SU-DHL-6 (cell line): ENCODE results near the gene CFAP99.

ENCODE experiments used
- H2AFZ ChIP-seq: fragments of 200-600 bp; sonication (generic); 2 replicates; pipeline ENCODE4 v1.6.1; 2014; ENCODE audit warnings: low read depth, mild to moderate bottlenecking, moderate library complexity, mixed read lengths, antibody characterized with exemption, low read length; ENCODE audit not compliant: severe bottlenecking
- H3F3A ChIP-seq: fragments of 200-600 bp; shearing (Covaris generic); 2 replicates; pipeline ENCODE4 v1.6.0; 2016; ENCODE audit warnings: antibody characterized with exemption, mild to moderate bottlenecking; ENCODE audit not compliant: insufficient read depth
- H3K27ac ChIP-seq: fragments of 200-600 bp; sonication (generic); 2 replicates; pipeline ENCODE4 v1.5.1; 2016; ENCODE audit warnings: low read depth, mild to moderate bottlenecking, low read length, moderate library complexity, mixed read lengths
- H3K27me3 ChIP-seq: fragments of 200-600 bp; sonication (generic), shearing (Covaris generic); 2 replicates; pipeline ENCODE4 v1.6.0; 2014; ENCODE audit warnings: mild to moderate bottlenecking, low read length
- H3K36me3 ChIP-seq: fragments of 200-600 bp; sonication (generic); 2 replicates; pipeline ENCODE4 v1.6.1; 2014; ENCODE audit warnings: mild to moderate bottlenecking, low read length, mixed read lengths
- H3K4me2 ChIP-seq: fragments of 300-600, 200-600 bp; shearing (Covaris generic), sonication (generic); 2 replicates; pipeline ENCODE4 v1.6.0; 2014; ENCODE audit warnings: low read length, low read depth, mild to moderate bottlenecking; ENCODE audit not compliant: poor library complexity, severe bottlenecking
- H3K4me3 ChIP-seq: fragments of 200-600 bp; sonication (generic); 2 replicates; pipeline ENCODE4 v1.5.1; 2014; ENCODE audit warnings: antibody characterized with exemption, low read length, mild to moderate bottlenecking, mixed read lengths; ENCODE audit not compliant: insufficient read depth, poor library complexity, severe bottlenecking
- H3K79me2 ChIP-seq: fragments of 200-600 bp; sonication (generic); 2 replicates; pipeline ENCODE4 v1.6.1; 2014; ENCODE audit warnings: mild to moderate bottlenecking, low read length, moderate library complexity; ENCODE audit not compliant: insufficient read depth
- H3K9ac ChIP-seq: fragments of 200-600 bp; sonication (generic); 2 replicates; pipeline ENCODE4 v1.7.0; 2014; ENCODE audit warnings: mild to moderate bottlenecking, low read length
- H3K9me2 ChIP-seq: fragments of 200-600 bp; sonication (generic); replicated peaks from 2 replicates; pipeline ENCODE4 v1.6.1; 2014; ENCODE audit warnings: low read length; ENCODE audit not compliant: insufficient read depth
- H3K9me3 ChIP-seq: fragments of 200-600 bp; sonication (generic); 2 replicates; pipeline ENCODE4 v1.6.1; 2014; ENCODE audit warnings: low read length, mixed read lengths; ENCODE audit not compliant: insufficient read depth
- H4K20me1 ChIP-seq: fragments of 200-600 bp; sonication (generic); 2 replicates; pipeline ENCODE4 v1.6.1; 2014; ENCODE audit warnings: low read depth, mild to moderate bottlenecking, antibody characterized with exemption, low read length, moderate library complexity, mixed read lengths
- CTCF ChIP-seq: fragments of 200-600 bp; sonication (generic); IDR thresholded peaks from one replicate; pipeline ENCODE4 v1.5.1; 2017; ENCODE audit warnings: antibody characterized with exemption, mild to moderate bottlenecking, low read length, moderate library complexity; ENCODE audit not compliant: insufficient read depth, poor library complexity, severe bottlenecking
- EZH2phosphoT487 ChIP-seq: fragments of 200-600 bp; sonication (generic), shearing (Covaris generic); conservative IDR thresholded peaks from 2 replicates; pipeline ENCODE4 v1.6.1; 2018; ENCODE audit warnings: mild to moderate bottlenecking, antibody characterized with exemption, low read length, moderate library complexity, mixed read lengths

The CFAP99 gene

GRCh38 chr4:2389691-2390090, 29.1 kb upstream of the CFAP99 start:
- TF ChIP-seq EZH2phosphoT487 (no peak), CTCF (no peak)
- H3K9me2 ChIP-seq: no peaks in the 10 kb centered on the region
- H3K36me3 ChIP-seq: no peaks in the 10 kb centered on the region
- H3K27ac ChIP-seq: no peak overlapping the region
- no peaks in the 10 kb centered on the region for H4K20me1 ChIP-seq
- H3K4me3 ChIP-seq: no peak overlapping the region
- no peak overlapping the region for H2AFZ ChIP-seq
- H3K4me2 ChIP-seq: no peak overlapping the region
- H3K27me3 ChIP-seq: no peaks in the 10 kb centered on the region
- no peaks in the 10 kb centered on the region for H3F3A ChIP-seq
- no peak overlapping the region for H3K9ac ChIP-seq
- H3K79me2 ChIP-seq: no peaks in the 10 kb centered on the region
- no peaks in the 10 kb centered on the region for H3K9me3 ChIP-seq

GRCh38 chr4:2390146-2390545, 28.6 kb upstream of the CFAP99 start:
- no peak overlapping the region for H3K4me2 ChIP-seq
- H3K9me3 ChIP-seq: no peaks in the 10 kb centered on the region
- H3K79me2 ChIP-seq: no peaks in the 10 kb centered on the region
- H3K27ac ChIP-seq: no peak overlapping the region
- H3K4me3 ChIP-seq: no peak overlapping the region
- H3K36me3 ChIP-seq: no peaks in the 10 kb centered on the region
- H4K20me1 ChIP-seq: no peaks in the 10 kb centered on the region
- H3K9ac ChIP-seq: no peak overlapping the region
- TF ChIP-seq CTCF (no peak), EZH2phosphoT487 (no peak)
- H3K27me3 ChIP-seq: no peaks in the 10 kb centered on the region
- H2AFZ ChIP-seq: no peak overlapping the region
- H3F3A ChIP-seq: no peaks in the 10 kb centered on the region
- no peaks in the 10 kb centered on the region for H3K9me2 ChIP-seq

- Histone ChIP-seq H3K4me3 (no peak overlapping the region), H4K20me1 (no peaks in the 10 kb centered on the region), H3K27me3 (no peaks in the 10 kb centered on the region), H3K4me2 (no peak overlapping the region), H3K27ac (no peak overlapping the region), H3F3A (no peaks in the 10 kb centered on the region), H3K9me3 (no peaks in the 10 kb centered on the region), H3K9me2 (no peaks in the 10 kb centered on the region), H3K9ac (no peak overlapping the region), H3K36me3 (no peaks in the 10 kb centered on the region), H3K79me2 (no peaks in the 10 kb centered on the region), H2AFZ (no peak overlapping the region)
- TF ChIP-seq EZH2phosphoT487 (no peak), CTCF (no peak)
Observed at GRCh38 chr4:2390784-2391421, 27.9 kb upstream of the CFAP99 start.
